Endothelial cell (in vitro differentiated cells): ENCODE measurements around the gene JPH3. TPM values are rescaled to one million over a fixed set of nuclear protein-coding genes. Genes with fewer than 3 reads are reported as not detected.

Experiments used
- DNase-seq: peaks from one replicate; pipeline ENCODE4 v3.0.0; 2021; ENCODE audit warnings: low spot score
- H3K27ac Mint-ChIP-seq: one replicate; pipeline ENCODE4 v1.8.0; 2021; ENCODE audit warnings: mixed read lengths, inconsistent platforms; ENCODE audit not compliant: unreplicated experiment
- H3K27me3 Mint-ChIP-seq: one replicate; pipeline ENCODE4 v1.8.0; 2021; ENCODE audit warnings: mild to moderate bottlenecking, moderate library complexity, mixed read lengths, inconsistent platforms; ENCODE audit not compliant: unreplicated experiment
- H3K36me3 Mint-ChIP-seq: one replicate; pipeline ENCODE4 v1.8.0; 2021; ENCODE audit warnings: mild to moderate bottlenecking, low read depth, mixed read lengths, inconsistent platforms; ENCODE audit not compliant: unreplicated experiment
- H3K4me1 Mint-ChIP-seq: one replicate; pipeline ENCODE4 v1.8.0; 2021; ENCODE audit warnings: mild to moderate bottlenecking, mixed read lengths, inconsistent platforms; ENCODE audit not compliant: unreplicated experiment
- H3K4me3 Mint-ChIP-seq: one replicate; pipeline ENCODE4 v1.8.0; 2021; ENCODE audit warnings: mild to moderate bottlenecking, mixed read lengths, inconsistent platforms; ENCODE audit not compliant: unreplicated experiment
- H3K9me3 Mint-ChIP-seq: one replicate; pipeline ENCODE4 v1.8.0; 2021; ENCODE audit warnings: mixed read lengths, inconsistent platforms; ENCODE audit not compliant: unreplicated experiment
- total RNA-seq: library from RNA; stranded (reverse); fragmentation: NEBNext Ultra II Directional; extraction: Animal tissue kit (Norgen Biotek cat#: 25700); gene quantifications from one replicate; pipeline ENCODE4 v1.2.1, GENCODE V29; 2021; ENCODE audit not compliant: unreplicated experiment
- TF ChIP-seq, protein P1 (sequence below): fragments of 200-600 bp; sonication (generic); IDR thresholded peaks from one replicate; pipeline ENCODE4 v1.5.0; 2021; ENCODE audit warnings: antibody characterized with exemption; ENCODE audit not compliant: unreplicated experiment

JPH3 gene
- total RNA-seq, 1 donor from 2014 or later: 19.1 TPM

DNA sequence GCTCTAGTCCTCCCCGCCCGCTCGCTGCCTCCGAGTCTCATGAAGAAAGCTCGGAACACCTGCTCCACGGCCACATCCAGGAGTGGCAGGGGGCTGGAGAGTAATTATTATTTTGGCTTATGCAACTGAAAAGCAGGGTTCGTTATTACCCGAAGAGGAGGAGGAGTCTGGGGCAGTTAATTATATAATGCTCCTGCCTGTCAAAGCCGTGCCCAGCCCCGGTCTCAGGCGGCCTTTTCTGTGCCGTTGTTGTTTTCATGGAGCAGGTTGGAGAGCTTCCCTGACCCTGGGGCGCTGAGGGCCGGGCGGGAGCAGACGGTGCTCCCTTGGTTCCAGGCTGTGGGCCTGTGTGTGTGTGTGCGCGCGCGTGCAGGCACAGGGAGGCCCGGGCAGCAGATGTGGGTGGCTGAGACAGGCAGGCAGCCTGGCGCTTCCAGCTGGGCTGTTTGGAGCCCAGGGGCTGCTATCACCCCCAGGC lies 2.4 kb downstream of the JPH3 start:
- H3K4me3 Mint-ChIP-seq: peak overlapping the region; percentile 87
- DNase-seq: no peak
- H3K36me3 Mint-ChIP-seq: peaks cover 16% of the 10 kb centered on the region
- H3K27me3 Mint-ChIP-seq: peaks cover 21% of the 10 kb centered on the region
- TF ChIP-seq, protein P1, sequence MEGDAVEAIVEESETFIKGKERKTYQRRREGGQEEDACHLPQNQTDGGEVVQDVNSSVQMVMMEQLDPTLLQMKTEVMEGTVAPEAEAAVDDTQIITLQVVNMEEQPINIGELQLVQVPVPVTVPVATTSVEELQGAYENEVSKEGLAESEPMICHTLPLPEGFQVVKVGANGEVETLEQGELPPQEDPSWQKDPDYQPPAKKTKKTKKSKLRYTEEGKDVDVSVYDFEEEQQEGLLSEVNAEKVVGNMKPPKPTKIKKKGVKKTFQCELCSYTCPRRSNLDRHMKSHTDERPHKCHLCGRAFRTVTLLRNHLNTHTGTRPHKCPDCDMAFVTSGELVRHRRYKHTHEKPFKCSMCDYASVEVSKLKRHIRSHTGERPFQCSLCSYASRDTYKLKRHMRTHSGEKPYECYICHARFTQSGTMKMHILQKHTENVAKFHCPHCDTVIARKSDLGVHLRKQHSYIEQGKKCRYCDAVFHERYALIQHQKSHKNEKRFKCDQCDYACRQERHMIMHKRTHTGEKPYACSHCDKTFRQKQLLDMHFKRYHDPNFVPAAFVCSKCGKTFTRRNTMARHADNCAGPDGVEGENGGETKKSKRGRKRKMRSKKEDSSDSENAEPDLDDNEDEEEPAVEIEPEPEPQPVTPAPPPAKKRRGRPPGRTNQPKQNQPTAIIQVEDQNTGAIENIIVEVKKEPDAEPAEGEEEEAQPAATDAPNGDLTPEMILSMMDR: no peak
- peaks cover 21% of the 10 kb centered on the region for H3K4me1 Mint-ChIP-seq
- no peak overlapping the region for H3K27ac Mint-ChIP-seq
- H3K9me3 Mint-ChIP-seq: no peaks in the 10 kb centered on the region

DNA sequence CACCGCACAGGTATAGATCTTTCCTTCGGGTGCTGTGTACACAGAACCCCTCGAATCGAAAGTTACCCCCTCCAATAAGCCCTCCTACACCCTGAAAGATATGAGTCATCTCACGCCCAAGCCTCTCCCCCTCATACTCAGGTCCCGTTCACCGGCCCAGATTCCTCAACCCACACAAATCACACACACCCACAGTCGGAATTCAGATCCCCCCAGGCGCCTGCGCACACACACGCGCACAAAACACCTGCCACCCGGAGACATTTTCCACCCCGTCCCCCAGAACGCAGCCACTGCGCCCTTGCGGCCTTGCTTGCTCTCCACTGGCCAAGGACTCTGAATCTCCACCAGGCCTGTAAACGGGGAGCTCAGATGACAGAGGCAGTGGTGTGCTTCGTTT lies 4.9 kb downstream of the JPH3 start:
- H3K9me3 Mint-ChIP-seq: no peaks in the 10 kb centered on the region
- peaks cover 15% of the 10 kb centered on the region for H3K4me1 Mint-ChIP-seq
- H3K27me3 Mint-ChIP-seq: peaks cover 16% of the 10 kb centered on the region
- no peak for DNase-seq
- H3K4me3 Mint-ChIP-seq: peak overlapping the region; percentile 75
- TF ChIP-seq, protein P1: no peak
- H3K27ac Mint-ChIP-seq: no peak overlapping the region
- H3K36me3 Mint-ChIP-seq: peaks cover 10% of the 10 kb centered on the region

DNA sequence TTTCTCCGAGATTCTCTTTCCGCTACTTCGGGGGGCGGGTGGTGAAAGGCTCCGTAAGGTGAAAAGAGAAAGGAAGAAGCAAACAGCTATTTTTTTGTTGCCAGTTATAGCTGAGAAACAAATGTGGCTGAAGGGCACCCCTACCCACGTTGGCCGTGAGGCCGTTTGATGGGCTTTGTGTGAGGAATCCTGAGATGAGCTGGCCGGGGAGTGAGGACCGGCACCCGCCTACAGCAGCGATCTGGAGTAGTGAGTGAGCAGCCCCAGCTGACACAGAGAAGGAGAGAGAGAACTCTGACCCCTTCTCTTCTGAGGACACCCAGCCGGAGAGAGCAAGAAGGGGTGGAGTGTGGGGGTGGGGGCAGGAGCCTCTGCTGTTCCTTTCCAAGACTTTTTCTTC lies 5.6 kb downstream of the JPH3 start:
- TF ChIP-seq, protein P1: no peak
- no peak overlapping the region for H3K27ac Mint-ChIP-seq
- H3K27me3 Mint-ChIP-seq: peaks cover 16% of the 10 kb centered on the region

DNA sequence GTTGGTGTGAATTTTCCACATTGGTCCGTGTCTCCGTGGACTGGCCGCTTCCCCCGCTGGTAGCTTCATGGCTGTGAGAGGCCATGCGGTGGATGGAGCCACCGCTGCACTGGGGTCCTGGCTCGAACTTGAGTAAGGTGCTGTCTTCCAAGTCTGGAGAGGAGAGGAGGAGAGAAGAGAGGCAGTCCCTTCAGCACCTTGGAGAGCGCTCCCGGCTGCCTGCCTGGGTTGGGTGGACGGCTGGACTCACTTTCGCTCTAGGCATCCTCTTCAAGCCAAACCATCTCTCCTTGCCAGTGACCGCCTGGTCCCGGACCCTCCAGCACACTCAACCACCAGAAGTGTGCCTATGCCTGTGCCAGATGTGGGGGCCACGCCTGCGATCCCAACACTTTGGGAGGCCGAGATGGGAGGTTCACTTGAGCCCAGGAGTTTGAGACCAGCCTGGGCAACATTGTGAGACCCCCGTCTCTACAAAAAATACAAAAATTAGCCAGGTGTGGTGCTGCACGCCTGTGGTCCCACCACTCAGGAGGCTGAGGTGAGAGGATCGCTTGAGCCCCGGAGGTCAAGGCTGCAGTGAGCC lies 6.2 kb downstream of the JPH3 start:
- peaks cover 16% of the 10 kb centered on the region for H3K27me3 Mint-ChIP-seq
- peak; percentile 86 for DNase-seq
- peaks cover 10% of the 10 kb centered on the region for H3K36me3 Mint-ChIP-seq
- no peak overlapping the region for H3K4me3 Mint-ChIP-seq
- peaks cover 13% of the 10 kb centered on the region for H3K4me1 Mint-ChIP-seq
- H3K27ac Mint-ChIP-seq: no peak overlapping the region
- no peaks in the 10 kb centered on the region for H3K9me3 Mint-ChIP-seq
- TF ChIP-seq, protein P1: no peak

More for the DNA sequence above, 5.6 kb downstream of the JPH3 start:
- H3K4me3 Mint-ChIP-seq: no peak overlapping the region
- peaks cover 10% of the 10 kb centered on the region for H3K36me3 Mint-ChIP-seq
- H3K4me1 Mint-ChIP-seq: peaks cover 15% of the 10 kb centered on the region
- H3K9me3 Mint-ChIP-seq: no peaks in the 10 kb centered on the region
- DNase-seq: no peak

DNA sequence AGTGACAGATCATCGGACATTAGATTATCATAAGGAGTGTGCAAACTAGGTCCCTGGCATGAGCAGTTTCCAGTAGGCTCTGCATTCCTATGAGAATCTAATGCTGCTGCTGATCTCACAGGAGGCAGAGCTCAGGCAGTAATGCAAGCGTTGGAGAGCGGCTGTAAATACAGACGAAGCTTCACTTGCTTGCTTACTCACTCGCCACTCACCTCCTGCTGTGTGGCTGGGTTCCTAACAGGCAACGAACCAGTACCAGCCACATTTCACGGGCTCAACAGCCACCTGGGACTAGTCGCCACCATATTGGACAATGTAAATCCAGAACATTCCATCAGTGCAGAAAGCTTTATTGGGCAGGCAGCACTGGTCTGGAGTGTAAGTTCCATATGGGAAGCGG lies 7.7 kb downstream of the JPH3 start:
- Mint-ChIP-seq H3K36me3 (peaks cover 10% of the 10 kb centered on the region), H3K9me3 (no peaks in the 10 kb centered on the region), H3K4me1 (peaks cover 4% of the 10 kb centered on the region), H3K27ac (no peak overlapping the region), H3K4me3 (no peak overlapping the region), H3K27me3 (peaks cover 9% of the 10 kb centered on the region)
- DNase-seq: no peak
- TF ChIP-seq, protein P1: no peak
